EL (cell line): ENCODE data around the gene ZNF554.
A peak's percentile ranks its signal among the peaks of the same experiment; 100 is the strongest.
"Not testable (repeated sequence)": the region's sequence is repeated elsewhere in the genome, so short reads cannot be mapped to it uniquely, and the experiment has no call there.

ENCODE experiments used
- DNase-seq: peaks from one replicate; pipeline ENCODE4 v3.0.0-alpha.2; 2016

The ZNF554 gene

GRCh38 chr19:2808129-2808941 is 11.3 kb upstream of the ZNF554 start:
- DNase-seq = no peak

- DNase-seq = no peak
Observed at GRCh38 chr19:2809387-2810140, 10.1 kb upstream of the ZNF554 start.

GRCh38 chr19:2810141-2811091 is 9.3 kb upstream of the ZNF554 start:
- no peak for DNase-seq

GRCh38 chr19:2811221-2811722 is 8.4 kb upstream of the ZNF554 start:
- no peak for DNase-seq

- no peak for DNase-seq
Observed at GRCh38 chr19:2811735-2812413, 7.8 kb upstream of the ZNF554 start.

- no peak for DNase-seq
Observed at GRCh38 chr19:2812414-2813234, 7.0 kb upstream of the ZNF554 start.

GRCh38 chr19:2813235-2814160 is 6.2 kb upstream of the ZNF554 start:
- DNase-seq = no peak

GRCh38 chr19:2814426-2814825 is 5.2 kb upstream of the ZNF554 start:
- DNase-seq = no peak

- no peak for DNase-seq
Observed at GRCh38 chr19:2815191-2815614, 4.5 kb upstream of the ZNF554 start.

GRCh38 chr19:2815923-2816322 is 3.7 kb upstream of the ZNF554 start:
- DNase-seq = no peak

GRCh38 chr19:2816641-2817040 is 3.0 kb upstream of the ZNF554 start:
- no peak for DNase-seq

GRCh38 chr19:2817237-2817829 is 2.3 kb upstream of the ZNF554 start:
- not testable (repeated sequence) for DNase-seq

- peak; percentile 26 for DNase-seq
Observed at GRCh38 chr19:2820112-2820702, 539 bp downstream of the ZNF554 start.

GRCh38 chr19:2822846-2823245 is 3.2 kb downstream of the ZNF554 start:
- DNase-seq = no peak

- DNase-seq = no peak
Observed at GRCh38 chr19:2823646-2824045, 4.0 kb downstream of the ZNF554 start.

GRCh38 chr19:2824129-2824528 is 4.5 kb downstream of the ZNF554 start:
- DNase-seq = no peak

GRCh38 chr19:2827022-2827421 is 7.4 kb downstream of the ZNF554 start:
- no peak for DNase-seq

GRCh38 chr19:2827840-2828489 is 8.3 kb downstream of the ZNF554 start:
- no peak for DNase-seq
